ENCODE data around the gene NHERF2.

Gene NHERF2

GRCh38 chr16:1991588-1991947, 35.1 kb upstream of the NHERF2 start:
- DNase-seq: no peak

DNA sequence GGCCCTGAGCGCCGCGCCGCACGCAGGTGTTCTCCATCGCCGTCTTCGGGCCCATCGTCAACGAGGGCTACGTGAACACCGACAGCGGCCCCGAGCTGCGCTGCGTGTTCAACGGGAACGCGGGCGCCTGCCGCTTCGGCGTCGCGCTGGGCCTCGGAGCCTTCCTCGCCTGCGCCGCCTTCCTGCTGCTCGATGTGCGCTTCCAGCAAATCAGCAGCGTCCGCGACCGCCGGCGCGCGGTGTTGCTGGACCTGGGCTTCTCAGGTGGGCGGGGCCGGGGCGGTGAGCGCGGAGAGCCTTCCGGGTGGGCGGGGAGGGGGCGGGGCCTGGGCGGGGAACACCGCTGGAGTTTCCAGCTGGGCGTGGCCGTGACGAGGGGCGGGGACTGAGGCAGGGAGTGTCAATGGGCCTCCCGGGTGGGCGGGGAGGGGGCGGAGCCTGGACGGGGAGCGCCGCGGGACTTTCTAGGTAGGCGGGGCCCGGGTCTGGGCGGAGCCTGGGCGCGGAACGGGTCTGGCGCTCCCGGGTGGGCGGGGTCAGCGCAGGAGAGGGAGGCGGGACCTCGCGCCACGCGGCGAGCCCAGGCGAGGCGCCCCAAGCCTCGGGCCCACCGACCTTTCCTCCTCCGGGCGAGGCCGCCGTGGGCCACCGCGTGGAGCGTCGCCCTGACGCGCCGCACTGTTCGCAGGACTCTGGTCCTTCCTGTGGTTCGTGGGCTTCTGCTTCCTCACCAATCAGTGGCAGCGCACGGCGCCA, 34.6 kb upstream of the NHERF2 start:
- DNase-seq: no peak

- DNase-seq: no peak
These were observed 33.9 kb upstream of the NHERF2 start for GRCh38 chr16:1992704-1993317.

DNA sequence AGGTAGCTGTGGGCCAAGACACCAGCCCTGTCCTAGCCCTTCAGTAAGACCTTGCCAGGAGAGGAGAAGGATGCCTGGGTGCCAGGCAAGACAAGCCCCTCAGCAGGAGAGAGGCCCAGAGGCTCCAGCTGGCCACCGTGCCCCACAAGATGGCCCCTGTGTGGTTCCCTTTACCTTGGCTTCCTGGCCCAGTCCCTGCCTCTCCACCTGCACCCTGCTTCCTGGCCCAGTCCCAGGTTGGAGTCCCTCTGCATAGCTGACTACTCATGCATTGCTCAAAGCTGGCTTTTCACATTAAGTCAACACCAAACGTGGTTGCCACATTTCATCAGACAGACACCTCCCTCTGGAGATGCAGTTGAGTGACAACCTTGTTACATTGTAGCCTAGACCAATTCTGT, 33.0 kb upstream of the NHERF2 start:
- no peak for DNase-seq

DNA sequence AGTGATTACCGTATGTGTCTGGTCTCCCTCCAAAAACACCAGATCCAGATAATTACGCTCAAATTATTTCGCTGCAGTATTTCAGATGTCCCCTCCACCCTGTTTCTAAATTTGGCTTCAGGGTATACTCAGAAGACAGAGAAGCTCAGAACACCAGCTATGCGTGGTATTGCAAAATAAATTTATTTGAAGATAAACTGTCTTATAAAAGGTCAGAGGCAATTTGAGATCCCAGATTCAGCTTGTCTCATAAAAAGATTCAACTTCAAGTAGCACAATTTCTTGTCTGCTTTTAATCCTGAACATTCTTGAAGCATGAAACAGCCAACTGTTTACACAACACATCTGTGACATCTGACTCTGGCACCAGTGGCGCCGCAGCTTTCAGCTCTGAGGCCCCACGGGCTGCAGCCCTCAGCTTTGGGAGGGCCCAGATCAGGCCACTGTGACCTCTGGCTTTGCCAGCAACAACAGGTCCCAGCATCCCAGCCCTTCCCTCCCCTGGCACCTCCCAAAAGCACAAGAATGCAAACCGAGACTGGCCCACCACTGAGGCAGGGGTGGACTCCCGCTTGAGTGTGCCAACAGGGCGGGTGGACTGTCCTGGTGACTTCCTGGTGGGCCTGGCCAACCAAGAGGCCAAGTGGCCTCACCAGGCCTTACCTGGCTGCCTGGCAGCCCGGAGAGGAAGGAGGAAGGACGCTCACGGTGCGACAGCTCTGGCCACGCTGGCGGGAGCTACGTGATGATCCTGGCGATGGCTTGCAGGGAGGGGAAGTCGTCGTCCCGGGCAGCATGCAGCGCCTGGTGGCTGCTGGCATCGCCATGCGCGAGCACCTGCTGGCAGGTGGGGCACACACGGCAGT, 29.0 kb upstream of the NHERF2 start:
- DNase-seq: no peak

DNA sequence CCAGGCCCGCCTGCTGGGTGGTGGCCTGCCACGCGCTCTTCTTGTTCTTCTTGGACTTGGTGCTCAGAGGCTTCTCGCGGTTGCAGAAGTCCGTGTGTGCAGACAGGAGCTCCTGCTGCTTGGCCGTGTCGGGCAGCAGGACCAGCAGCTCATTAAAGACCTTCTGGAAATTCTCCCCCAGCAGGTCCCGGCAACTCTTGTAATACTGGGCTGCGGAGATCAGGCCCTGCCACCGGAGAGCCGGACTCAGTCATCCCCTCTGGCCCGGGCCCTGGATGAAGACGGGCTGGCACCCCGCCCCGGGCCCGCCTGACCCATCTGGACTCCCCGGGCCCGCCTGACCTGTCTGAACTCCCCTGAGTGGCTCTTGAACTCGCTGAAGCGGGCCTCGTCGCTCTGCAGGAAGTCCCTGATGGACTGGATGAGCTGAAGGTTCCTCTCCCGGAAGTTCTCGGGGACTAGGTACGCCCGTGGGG, 28.3 kb upstream of the NHERF2 start:
- DNase-seq: no peak

GRCh38 chr16:1998852-1999801, 27.6 kb upstream of the NHERF2 start:
- DNase-seq: no peak

DNA sequence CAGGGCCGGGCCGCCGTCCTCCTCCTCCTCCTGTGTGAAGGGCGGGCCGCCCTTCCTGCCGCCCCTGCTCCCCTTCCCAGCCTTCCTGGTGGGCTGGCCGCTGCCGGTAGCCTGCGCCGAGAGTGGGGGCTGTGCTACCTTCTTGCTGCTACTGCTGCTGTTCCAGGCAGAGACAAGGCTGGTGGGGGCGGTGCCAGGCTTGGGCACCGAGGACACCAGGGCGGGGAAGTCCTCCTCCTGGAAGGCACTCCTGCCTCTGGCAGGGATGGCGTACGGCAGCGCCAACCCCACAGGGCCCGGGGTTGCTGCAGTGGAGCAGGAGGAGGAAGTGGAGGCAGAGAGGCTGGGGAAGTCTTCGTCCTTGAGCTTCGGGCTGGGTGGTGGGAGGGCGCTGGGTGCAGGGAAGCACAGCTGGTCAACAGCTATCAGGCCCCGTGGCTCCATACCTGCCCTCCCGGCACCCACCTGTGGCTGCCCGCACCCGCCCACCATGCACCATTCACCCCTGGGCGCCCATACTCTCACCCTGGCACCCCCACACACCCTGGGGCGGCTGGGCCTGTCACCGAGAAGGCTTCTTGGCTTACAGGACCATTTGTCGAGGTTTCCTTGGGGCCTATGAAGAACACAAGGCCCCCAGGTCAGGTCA, 26.7 kb upstream of the NHERF2 start:
- DNase-seq: no peak

GRCh38 chr16:2001035-2001434, 25.7 kb upstream of the NHERF2 start:
- no peak for DNase-seq

GRCh38 chr16:2001456-2002355, 25.0 kb upstream of the NHERF2 start:
- DNase-seq: no peak

- no peak for DNase-seq
These were observed 24.1 kb upstream of the NHERF2 start for GRCh38 chr16:2002406-2003230.

GRCh38 chr16:2003231-2003826, 23.4 kb upstream of the NHERF2 start:
- no peak for DNase-seq

DNA sequence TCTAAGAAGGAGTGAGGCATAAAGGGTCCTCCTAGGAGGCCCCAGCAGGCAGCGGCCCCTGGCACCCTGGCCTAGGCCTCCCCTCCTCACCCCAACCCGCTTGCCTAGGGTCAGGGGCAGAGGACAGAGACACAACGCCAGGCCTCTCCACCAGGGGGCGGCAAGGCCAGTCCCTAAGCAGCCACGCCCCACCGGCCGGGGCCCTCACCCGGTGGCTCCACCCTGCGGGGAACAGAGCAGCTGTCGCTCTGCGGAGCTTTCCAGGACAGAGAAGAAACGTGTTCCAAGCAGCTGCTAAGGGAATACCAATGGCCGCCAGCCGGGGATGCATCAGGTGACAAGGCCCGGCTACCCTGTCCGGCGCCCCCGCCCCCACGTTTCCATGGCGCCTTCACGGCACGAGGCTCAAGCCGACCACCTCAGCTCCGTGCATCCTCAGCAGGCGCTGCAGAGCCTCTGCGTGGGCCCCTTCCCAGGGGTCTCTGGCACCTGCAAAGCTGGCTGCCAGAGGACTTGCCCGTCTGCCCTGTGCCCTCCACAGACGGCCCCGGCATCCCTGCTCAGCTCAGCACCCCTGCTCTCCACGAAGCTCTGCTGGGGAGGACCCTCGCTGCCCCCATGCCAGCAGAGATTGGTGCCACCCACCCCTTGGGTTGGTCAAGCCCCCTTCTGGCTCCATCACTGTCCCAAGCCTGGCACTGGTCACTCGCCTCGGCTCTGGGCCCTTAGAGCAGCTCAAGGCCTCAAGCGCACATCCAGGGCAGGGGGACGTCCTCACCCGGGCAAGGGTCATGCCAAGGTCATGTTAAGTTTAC, 22.7 kb upstream of the NHERF2 start:
- no peak for DNase-seq

GRCh38 chr16:2004795-2005517, 21.7 kb upstream of the NHERF2 start:
- DNase-seq: no peak

GRCh38 chr16:2005646-2006045, 21.1 kb upstream of the NHERF2 start:
- peak; percentile 29 for DNase-seq

- DNase-seq: no peak
These were observed 20.4 kb upstream of the NHERF2 start for GRCh38 chr16:2006317-2006716.

DNA sequence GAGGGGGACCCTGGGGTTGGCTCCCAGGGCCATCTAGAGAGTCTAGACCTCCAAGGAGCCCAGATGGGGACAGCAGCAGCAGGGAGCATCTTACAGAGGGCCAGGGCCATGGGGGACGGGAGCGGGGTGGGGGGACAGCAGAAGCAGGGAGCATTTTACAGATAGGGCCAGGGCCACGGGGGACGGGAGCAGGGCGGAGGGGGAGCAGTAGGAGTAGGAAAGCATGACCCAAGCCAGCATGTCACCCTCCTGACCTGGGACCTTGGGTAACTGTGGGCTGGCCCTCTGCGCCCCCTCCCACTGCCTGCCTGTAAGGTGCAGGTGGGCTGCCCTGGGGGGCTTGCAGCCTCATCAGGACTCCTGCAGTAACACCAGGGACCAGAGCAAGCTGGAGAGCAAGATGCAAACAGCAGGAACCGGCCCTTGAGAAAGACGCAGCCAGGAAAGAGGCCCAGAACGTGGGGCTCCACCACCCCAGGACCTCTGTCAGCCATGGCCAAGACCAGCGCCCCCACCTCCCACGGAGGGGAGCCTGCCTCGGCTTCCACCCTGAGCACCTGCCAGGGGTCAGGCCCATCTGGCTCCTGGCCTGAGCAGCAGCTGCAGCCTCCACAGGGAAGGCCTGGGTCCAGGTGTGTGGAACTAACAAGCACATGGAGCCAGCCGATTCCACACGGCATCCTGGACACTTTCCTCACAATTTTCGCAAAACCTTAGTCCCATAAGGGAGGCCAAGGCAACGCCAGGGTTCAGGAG, 19.4 kb upstream of the NHERF2 start:
- no peak for DNase-seq
